ENCODE results near the gene NOA1.

The NOA1 gene

GRCh38 chr4:56977321-56978012 is at the start of gene NOA1:
Gene NOA1, minus strand, starts transcription at chr4:56977606. Its CDS starts 21 bp downstream, at chr4:56977585.
- peak; percentile 99 for DNase-seq

- no peak for DNase-seq
Measured at GRCh38 chr4:57023104-57023503, 45.7 kb upstream of the NOA1 start.

- DNase-seq = no peak
Measured at GRCh38 chr4:57020467-57021101, 43.2 kb upstream of the NOA1 start.

GRCh38 chr4:57018980-57019379 is 41.6 kb upstream of the NOA1 start:
- DNase-seq = no peak

GRCh38 chr4:57013543-57014120 is 36.2 kb upstream of the NOA1 start:
- no peak for DNase-seq

GRCh38 chr4:56999751-57000150 is 22.3 kb upstream of the NOA1 start:
- no peak for DNase-seq

GRCh38 chr4:56995525-56995924 is 18.1 kb upstream of the NOA1 start:
- no peak for DNase-seq

- DNase-seq = no peak
Measured at GRCh38 chr4:56990109-56990905, 12.9 kb upstream of the NOA1 start.

GRCh38 chr4:56986952-56987351 is 9.5 kb upstream of the NOA1 start:
- DNase-seq = no peak

GRCh38 chr4:56986192-56986591 is 8.8 kb upstream of the NOA1 start:
- DNase-seq = no peak

GRCh38 chr4:56981795-56982201 is 4.4 kb upstream of the NOA1 start:
- DNase-seq = no peak

GRCh38 chr4:56979421-56980072 is 2.1 kb upstream of the NOA1 start:
- DNase-seq = peak; percentile 66

- peak; percentile 98 for DNase-seq
Measured at GRCh38 chr4:56978750-56979303, 1.4 kb upstream of the NOA1 start, which contains the start of gene POLR2B. Gene POLR2B, plus strand, starts transcription at chr4:56978896. Its CDS starts 90 bp downstream, at chr4:56978986.

- DNase-seq = peak; percentile 81
Measured at GRCh38 chr4:56976837-56977320, 527 bp downstream of the NOA1 start.

GRCh38 chr4:56976283-56976836 is 1.0 kb downstream of the NOA1 start:
- DNase-seq = no peak

GRCh38 chr4:56973336-56973735 is 4.1 kb downstream of the NOA1 start:
- no peak for DNase-seq

GRCh38 chr4:56972809-56973208 is 4.6 kb downstream of the NOA1 start:
- no peak for DNase-seq

- no peak for DNase-seq
Measured at GRCh38 chr4:56972389-56972788, 5.0 kb downstream of the NOA1 start.

GRCh38 chr4:56971383-56971782 is 6.0 kb downstream of the NOA1 start:
- no peak for DNase-seq

GRCh38 chr4:56961107-56961500 is 16.3 kb downstream of the NOA1 start:
- DNase-seq = no peak

- no peak for DNase-seq
Measured at GRCh38 chr4:56959100-56959499, 18.3 kb downstream of the NOA1 start.

- no peak for DNase-seq
Measured at GRCh38 chr4:56958111-56958517, 19.3 kb downstream of the NOA1 start.

Data from islet precursor cell (in vitro differentiated cells).